ENCODE results near the gene HSDL1. TPM values are rescaled to one million over a fixed set of nuclear protein-coding genes. Genes with fewer than 3 reads are reported as not detected.

HSDL1 gene
- total RNA-seq, 1 experiment from 2014 or later = 20.2 TPM

GRCh38 chr16:84084570-84085270, 60.3 kb downstream of the HSDL1 start:
- DNase-seq (ENCODE audit: extremely low read depth, low read depth) = peak; percentile 52

DNA sequence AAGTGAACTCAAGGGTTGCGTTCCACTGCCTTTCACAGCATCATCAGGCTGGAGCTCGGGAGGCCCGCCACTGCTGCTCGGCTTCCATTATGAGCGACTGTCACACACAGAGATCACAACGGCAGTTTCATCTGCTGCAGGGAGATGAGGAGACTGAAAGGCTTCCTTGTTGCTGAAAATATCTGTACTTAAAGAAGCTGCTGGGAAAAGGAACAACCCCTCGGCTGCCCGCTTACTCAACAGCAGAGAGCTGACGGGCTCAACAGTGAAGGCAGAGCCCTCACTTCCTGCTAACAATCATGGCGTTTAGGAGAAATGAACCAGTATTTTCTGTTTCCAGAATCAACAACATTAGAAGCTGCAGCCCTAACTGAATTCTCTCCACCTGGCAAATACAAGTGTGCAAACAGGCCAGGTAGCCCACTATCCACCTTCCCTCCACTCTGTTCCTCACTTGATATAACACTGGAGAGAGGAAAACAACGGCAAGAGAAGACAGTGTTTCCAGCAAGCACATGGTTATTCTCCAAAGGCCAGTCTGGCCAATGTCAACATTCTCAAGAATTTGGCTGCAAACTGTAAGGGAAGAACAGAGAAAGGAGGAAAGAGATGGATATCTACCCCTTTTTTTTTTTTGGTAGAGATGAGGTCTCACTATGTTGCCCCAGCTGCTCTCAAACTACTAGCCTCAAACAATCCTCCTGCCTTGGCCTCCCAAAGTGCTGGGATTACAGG, 62.0 kb downstream of the HSDL1 start:
- no peak for DNase-seq (ENCODE audit: extremely low read depth, low read depth)

GRCh38 chr16:84082110-84082509, 62.9 kb downstream of the HSDL1 start:
- no peak for DNase-seq (ENCODE audit: extremely low read depth, low read depth)

DNA sequence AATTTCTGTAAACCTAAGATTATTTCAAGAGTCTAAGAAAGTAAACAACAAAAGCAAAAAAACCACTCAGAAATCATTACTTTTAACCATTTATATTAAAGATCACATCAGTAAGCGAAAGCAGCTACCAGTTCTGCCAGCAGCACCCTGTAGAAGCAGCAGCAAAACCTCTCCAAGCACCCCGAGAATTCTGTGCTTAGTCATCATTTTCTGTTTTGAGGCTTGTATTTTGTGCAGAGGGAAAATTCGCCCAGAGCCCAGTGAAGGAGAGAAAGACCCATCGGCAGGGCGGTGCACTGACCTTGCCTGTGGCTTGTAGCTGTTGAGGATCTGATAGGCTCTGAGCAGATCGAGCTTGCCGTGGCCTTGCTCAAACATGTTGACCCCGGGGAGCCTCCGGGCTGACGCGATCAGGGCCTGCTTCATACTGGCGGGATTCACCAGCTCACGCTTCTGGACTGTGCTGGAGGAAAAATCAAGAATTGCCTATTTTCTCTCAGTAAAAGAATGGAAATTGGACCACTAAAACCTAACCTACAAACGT, 63.5 kb downstream of the HSDL1 start:
- no peak for DNase-seq (ENCODE audit: extremely low read depth, low read depth)

GRCh38 chr16:84080813-84081212, 64.2 kb downstream of the HSDL1 start:
- DNase-seq (ENCODE audit: extremely low read depth, low read depth) = no peak

DNA sequence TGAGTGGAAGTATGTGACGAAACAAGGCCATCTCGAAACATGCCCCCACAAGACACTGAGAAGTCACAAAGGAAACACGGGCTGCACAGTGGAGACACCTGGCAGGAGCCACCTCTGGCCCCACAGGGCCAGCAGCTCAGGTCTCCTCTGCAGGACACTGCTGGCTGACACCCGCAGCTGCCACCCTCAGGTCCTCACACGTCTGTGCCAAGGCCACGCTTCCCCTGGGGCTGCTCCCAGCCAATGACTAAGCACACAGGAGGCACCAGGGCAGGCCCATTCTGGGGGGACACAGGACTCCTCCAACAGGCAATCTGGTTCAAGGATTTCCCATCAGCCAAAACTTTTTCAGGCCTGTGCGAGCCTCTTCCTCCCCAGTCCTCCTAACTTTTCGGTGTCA, 64.6 kb downstream of the HSDL1 start:
- no peak for DNase-seq (ENCODE audit: extremely low read depth, low read depth)

DNA sequence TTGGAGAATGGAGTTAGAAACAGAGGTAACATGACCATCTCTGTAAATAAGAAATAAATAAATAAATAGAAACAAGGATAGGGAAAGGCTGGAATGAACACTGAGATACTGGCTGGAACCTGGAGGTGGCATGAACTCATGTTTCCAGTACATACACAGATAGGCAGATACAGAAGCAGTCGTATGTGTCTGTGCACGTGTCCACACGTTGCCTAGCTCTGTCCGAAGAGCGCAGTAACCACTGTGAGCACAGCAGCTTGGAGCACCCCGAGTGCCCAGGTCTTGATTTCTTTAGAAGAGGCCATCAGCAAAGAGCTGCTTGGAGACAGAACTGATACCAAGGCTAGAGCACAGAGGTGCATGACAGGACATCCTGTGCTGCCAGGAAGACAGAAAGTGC, 65.3 kb downstream of the HSDL1 start:
- no peak for DNase-seq (ENCODE audit: extremely low read depth, low read depth)

GRCh38 chr16:84075376-84075775, 69.6 kb downstream of the HSDL1 start:
- DNase-seq (ENCODE audit: extremely low read depth, low read depth) = no peak

DNA sequence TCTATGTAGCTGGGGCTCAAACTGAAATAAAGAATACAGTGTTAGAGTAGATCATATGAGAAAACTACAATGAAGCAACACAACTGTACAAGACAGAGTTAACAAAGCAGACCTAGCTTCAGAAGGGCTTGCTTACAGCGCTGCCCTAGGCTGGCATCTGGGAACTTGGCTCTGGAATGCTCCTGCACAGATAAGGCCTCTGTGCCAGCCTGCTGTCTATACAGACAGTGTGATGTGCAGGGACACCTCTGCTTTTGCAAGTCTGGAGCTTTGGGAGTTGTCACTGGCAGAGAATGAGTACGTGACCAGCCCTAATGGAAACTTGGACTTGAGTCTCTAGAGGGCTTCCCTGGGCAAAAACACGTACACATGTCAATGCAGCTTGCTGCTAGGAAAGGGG, 70.3 kb downstream of the HSDL1 start:
- DNase-seq (ENCODE audit: extremely low read depth, low read depth) = no peak

Other genes with a start within 250 kb of the HSDL1 start
- 0.95 and 1.6 TPM in 2 replicates for gene MLYCD, start 246.1 kb downstream of the HSDL1 start, total RNA-seq (2014; rRNA removed; shearing (Covaris generic))
- 53.5 and 57.5 TPM in 2 replicates for gene OSGIN1, start 191.9 kb downstream of the HSDL1 start, total RNA-seq (2014; rRNA removed; shearing (Covaris generic))
- 1.1 and 1.8 TPM in 2 replicates for gene NECAB2, start 176.9 kb downstream of the HSDL1 start, total RNA-seq (2014; rRNA removed; shearing (Covaris generic))
- gene SLC38A8, start 102.4 kb downstream of the HSDL1 start, total RNA-seq (2014; rRNA removed; shearing (Covaris generic)) = not detected in 2 replicates
- gene MBTPS1, start 28.2 kb downstream of the HSDL1 start, total RNA-seq (2014; rRNA removed; shearing (Covaris generic)) = 43.9 and 55.0 TPM in 2 replicates
- gene DNAAF1, start 131 bp upstream of the HSDL1 start, total RNA-seq (2014; rRNA removed; shearing (Covaris generic)) = not detected in 2 replicates
- gene TAF1C, start 41.9 kb upstream of the HSDL1 start, total RNA-seq (2014; rRNA removed; shearing (Covaris generic)) = 10.4 and 15.5 TPM in 2 replicates
- gene ADAD2, start 46.0 kb upstream of the HSDL1 start, total RNA-seq (2014; rRNA removed; shearing (Covaris generic)) = not detected in 2 replicates
- gene KCNG4, start 94.8 kb upstream of the HSDL1 start, total RNA-seq (2014; rRNA removed; shearing (Covaris generic)) = 0.02 TPM in 1 of 2 replicates, not detected in the other
- not detected in 2 replicates for gene WFDC1, start 149.7 kb upstream of the HSDL1 start, total RNA-seq (2014; rRNA removed; shearing (Covaris generic))
- not detected in 2 replicates for gene ATP2C2, start 223.4 kb upstream of the HSDL1 start, total RNA-seq (2014; rRNA removed; shearing (Covaris generic))